ENCODE data around the gene TFB2M.

TFB2M gene

DNA sequence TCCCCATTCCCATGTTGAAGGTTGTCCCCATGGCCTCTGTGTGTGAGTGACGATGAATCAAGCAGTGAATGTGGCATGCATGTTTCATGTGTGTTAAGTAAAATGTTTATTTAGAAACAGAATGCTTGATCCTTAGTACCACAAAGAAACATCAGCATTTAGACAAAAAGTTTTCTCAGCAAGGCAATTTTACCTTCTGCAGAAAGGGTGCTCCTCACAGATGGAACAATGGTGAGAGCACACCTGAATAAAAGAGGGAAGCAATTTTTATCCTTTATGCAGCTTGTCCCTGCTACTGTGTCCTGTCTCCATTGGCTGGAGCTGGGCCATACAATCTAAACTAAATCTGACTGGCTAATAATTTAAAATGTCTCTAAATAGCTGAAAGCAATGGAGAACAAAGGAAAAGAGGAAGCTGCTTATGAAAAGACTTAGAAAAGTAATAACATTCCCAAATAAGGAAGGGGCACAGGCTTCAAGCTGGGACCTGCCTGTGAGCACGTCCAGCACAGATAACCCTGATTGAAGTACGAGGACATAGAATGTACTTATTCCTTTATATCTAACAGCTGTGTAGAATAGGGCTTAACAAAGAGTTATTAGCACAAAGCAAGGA, 50.6 kb downstream of the TFB2M start:
- in situ Hi-C loops (cut with MboI; ENCODE audit: low sequenced_read_pairs): no loop called here

GRCh38 chr1:246513619-246514343, 52.3 kb downstream of the TFB2M start:
- in situ Hi-C loops (cut with MboI; ENCODE audit: low sequenced_read_pairs): no loop called here

GRCh38 chr1:246513041-246513440, 53.0 kb downstream of the TFB2M start:
- in situ Hi-C loops (cut with MboI; ENCODE audit: low sequenced_read_pairs): no loop called here

- in situ Hi-C loops (cut with MboI; ENCODE audit: low sequenced_read_pairs): no loop called here
These were observed 53.4 kb downstream of the TFB2M start for GRCh38 chr1:246512635-246513034.

DNA sequence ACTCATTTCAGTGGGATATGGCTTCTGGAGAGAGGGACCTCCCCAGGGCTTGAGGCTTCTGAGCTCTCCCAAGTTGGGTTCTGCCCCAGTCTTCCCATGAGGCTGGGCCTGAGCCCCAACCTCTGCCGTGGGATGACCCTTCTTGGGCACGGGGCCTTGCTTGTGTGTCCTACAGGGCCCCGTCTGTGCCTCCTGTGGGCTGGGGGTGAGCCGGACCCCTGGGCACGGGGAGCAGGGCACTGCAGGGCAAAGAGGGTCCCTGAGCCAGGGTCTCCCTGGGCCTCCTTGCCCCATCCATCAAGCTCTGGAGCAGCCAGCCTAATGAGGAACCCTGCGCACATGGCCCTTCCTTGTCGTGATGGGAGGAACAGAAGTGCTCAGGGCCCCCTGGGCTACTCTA, 53.8 kb downstream of the TFB2M start:
- in situ Hi-C loops (cut with MboI; ENCODE audit: low sequenced_read_pairs): no loop called here

DNA sequence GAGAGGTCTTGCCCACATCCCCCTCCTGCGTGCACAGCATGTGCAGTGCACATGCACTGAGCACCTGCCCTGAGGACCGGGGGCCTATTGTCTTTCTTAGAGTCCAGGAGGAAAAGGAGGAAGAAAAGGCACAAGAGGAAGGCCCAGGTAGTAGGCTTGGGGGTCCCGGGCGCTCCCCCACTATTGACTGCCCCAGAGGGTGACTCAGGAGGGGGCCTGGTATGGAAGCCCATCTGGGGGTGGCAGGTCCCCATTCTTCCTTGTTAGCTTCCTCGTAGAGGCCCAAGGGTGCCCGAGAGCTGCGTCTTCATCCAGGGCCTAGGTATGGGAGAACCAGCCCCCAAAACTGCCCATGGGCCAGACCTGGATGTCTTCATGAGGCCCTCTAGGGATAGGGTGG, 54.9 kb downstream of the TFB2M start:
- in situ Hi-C loops (cut with MboI; ENCODE audit: low sequenced_read_pairs): no loop called here

DNA sequence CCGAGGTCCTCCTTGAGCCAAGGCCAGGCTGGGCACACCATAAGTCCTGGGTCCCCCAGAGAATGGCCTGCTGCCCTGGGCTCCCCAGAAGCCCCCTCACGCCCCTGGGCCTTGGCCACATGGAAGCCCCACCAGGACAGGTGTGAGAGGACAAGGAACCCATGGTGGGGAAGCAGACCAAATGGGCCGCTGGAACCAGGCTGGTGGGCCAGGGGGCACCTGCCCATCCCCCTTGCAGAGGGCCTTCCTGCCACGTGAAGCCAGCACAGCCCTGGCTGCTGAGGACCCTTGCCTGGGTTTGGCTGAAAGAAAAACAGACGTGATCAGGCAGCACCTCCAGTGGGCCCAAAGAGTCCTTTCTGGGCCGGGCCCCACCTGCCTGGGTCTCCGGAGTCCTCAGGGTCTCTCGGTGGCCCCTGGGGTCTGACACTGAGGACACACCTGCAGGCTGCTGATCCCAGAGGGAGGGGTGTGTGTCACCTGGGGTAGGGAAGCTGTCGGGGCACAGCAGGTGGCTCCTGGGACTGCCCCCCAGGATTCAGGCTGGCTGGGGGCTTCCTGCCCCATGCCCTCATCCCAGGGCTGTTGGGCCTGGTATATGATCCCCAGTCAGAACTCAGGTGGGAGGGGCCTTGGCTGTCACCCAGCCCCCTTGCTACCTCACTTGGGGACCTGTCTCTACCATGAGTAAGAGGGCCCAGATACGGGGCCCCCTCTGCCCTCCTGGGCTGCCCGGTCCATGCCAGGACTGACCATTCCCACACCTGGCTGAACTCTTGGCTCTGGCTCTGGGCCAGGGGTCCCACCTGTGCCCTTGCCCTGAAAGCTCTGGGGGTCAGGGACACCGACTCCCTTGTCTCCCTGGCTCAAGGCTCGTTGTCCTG, 55.7 kb downstream of the TFB2M start:
- in situ Hi-C loops (cut with MboI; ENCODE audit: low sequenced_read_pairs): no loop called here

GRCh38 chr1:246508897-246509688, 57.0 kb downstream of the TFB2M start:
- in situ Hi-C loops (cut with MboI; ENCODE audit: low sequenced_read_pairs): no loop called here

- in situ Hi-C loops (cut with MboI; ENCODE audit: low sequenced_read_pairs): no loop called here
These were observed 59.2 kb downstream of the TFB2M start, which contains the start of gene SMYD3 for GRCh38 chr1:246506674-246507481. SMYD3 (minus strand) TSS chr1:246507279.

DNA sequence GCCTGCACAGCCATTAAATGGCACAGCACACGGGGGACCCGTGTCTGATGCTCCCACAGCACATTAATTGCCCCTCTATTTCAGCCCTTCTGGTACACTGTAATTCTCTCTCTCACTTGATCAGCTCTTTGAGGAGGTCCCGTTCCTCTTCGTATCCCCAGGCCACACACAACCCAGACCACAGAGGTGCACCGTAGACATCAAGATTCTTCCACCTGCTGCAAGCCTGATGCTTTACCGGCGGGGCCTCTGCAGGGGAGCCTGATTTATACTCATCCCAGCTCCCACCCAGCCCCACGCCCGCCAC, 59.7 kb downstream of the TFB2M start:
- in situ Hi-C loops (cut with MboI; ENCODE audit: low sequenced_read_pairs): no loop called here

DNA sequence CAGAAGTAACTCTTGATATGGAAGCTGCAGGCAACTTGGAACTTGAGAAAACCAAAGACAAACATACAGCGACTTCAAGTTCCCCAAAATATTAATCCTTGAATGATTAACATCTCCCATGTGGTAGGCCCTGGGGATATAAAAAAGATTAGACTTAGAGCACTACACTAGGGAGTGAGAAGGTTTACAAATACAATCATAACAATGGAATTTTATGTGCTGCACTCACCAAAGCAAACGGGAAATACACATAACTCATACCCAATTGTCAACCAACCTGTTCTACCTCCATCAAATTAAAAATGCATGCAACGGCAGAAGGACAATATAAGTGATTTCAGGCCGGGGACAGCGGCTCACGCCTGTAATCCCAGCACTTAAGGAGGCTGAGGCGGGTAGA, 62.7 kb downstream of the TFB2M start:
- in situ Hi-C loops (cut with MboI; ENCODE audit: low sequenced_read_pairs): no loop called here

DNA sequence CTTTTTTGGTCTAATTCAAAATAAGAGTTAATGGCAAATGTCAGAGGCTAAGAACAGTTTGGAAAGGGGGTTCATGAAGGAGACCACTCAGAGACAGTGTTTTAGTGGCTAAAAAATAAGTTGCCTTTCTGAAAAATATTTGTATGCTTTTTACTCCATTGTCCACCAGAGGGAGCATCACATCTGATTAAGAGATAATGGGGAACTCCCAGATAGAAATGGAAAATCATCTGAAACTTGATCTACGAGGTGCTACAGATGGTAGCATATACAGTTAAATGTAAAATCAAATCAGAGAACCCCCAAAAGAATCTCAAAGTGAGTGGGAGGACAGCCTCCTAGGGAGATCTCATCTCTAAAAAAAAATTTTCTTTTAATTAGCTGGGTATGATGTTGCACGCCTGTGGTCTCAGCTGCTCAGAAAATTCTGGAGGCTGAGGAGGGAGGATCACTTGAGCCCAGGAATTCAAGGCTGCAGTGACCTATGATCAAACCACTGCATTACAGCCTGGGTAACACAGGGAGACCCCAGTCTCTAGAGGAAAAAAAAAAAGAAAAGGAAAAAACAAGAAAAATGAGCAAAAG, 68.6 kb downstream of the TFB2M start:
- in situ Hi-C loops (cut with MboI; ENCODE audit: low sequenced_read_pairs): no loop called here

DNA sequence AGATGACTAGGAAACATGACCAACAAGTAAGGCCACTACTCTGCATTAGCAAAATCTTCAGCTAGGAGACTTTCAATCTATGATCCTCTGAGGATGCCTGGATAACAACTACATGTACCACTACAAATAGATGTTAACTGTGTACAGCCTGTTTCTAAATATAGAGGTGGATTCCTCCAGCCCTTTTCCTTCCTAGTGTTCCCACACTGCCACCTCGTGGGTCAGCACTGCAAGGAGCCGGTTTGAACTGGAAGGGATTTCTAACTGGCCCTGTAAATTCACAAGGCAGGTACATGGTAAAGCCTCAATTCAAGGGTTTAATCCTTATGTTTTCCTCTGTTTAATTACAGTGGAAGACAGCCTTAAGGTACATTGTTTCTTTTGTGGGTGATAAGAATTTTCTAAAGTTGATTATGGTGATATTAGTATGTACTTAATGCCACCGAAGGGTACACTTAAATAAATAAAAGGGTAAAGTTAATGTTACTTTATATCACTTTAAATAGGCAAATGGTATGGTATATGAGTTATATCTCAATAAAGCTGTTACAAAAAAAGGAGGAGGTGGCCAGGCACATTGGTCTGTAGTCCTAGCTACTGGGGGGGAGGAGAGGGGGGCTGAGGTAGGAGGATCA, 73.3 kb downstream of the TFB2M start:
- in situ Hi-C loops (cut with MboI; ENCODE audit: low sequenced_read_pairs): no loop called here

DNA sequence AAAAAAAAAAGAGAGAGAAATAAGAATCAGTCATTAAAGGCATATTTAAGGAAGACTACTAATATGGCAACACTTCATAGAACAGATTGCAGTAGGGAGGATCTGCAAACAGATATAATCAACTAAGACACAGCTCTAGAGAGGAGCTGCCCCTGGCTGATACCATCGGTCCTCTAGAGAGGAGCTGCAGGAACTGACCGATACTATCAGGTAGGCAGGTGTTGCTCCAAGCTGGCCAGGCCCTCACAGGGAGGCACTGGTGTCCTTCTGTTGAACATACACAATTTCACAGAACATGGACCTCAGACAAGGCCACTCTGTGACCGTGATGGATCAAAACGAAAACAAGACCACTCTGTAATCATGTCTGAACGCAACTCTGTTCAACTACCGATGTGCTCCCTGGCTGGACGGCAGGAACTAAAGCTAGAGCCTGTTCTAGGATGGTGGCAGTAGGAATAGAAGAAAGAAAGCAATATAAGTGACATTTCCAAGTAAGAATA, 74.5 kb downstream of the TFB2M start:
- in situ Hi-C loops (cut with MboI; ENCODE audit: low sequenced_read_pairs): no loop called here

All from hTERT RPE-1 (cell line).